PC-9 (cell line): ENCODE measurements around the gene CYTH2.

Experiments used
- EZH2 ChIP-seq: fragments of 200-600 bp; sonication (generic); IDR thresholded peaks from 2 replicates; pipeline ENCODE4 v1.8.0; 2017; ENCODE audit warnings: antibody characterized with exemption, low read depth
- TF ChIP-seq, protein P1 (sequence below): fragments of 200-600 bp; sonication (generic); conservative IDR thresholded peaks from 2 replicates; pipeline ENCODE4 v1.6.1; 2017; ENCODE audit warnings: mixed run types, antibody characterized with exemption, mild to moderate bottlenecking, moderate library complexity

DNA sequence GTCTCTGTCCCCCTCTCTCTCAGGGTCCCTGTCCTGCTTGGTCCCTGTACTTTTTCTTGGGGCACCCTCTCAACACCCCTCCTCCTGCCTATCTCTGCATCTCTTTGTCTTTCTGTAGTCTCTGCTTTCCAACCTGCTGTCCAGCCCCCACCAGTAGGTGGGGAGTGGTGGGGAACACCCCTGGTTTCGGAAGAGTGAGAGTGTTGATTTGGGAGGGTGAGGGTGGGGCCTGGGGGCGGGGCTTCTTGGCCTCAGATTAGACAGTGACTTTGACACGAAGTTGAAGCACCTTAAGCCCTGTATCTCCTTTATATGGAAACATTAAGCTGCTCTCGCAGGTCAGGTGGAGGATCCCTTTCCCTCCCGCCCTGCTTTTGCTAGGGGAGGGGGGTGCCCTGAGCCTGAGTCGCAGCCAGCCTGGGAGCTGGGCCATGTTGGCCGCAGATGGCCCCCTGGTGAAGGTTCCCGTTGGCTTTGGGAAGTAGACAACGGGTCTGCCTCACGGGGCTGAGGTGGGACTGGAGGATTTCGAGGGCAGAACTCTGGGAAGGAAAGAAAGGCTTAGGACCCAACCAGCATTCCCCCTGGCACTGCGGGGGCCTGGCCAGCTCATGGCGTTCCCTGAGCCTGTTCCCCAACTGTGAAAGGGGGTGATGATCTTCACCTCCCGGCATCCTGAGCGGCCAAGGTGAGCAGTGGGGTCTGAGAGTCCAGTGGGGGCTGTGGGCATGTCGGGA is 13.8 kb upstream of the CYTH2 start, which contains the start of gene KCNJ14:
- TF ChIP-seq, protein P1, sequence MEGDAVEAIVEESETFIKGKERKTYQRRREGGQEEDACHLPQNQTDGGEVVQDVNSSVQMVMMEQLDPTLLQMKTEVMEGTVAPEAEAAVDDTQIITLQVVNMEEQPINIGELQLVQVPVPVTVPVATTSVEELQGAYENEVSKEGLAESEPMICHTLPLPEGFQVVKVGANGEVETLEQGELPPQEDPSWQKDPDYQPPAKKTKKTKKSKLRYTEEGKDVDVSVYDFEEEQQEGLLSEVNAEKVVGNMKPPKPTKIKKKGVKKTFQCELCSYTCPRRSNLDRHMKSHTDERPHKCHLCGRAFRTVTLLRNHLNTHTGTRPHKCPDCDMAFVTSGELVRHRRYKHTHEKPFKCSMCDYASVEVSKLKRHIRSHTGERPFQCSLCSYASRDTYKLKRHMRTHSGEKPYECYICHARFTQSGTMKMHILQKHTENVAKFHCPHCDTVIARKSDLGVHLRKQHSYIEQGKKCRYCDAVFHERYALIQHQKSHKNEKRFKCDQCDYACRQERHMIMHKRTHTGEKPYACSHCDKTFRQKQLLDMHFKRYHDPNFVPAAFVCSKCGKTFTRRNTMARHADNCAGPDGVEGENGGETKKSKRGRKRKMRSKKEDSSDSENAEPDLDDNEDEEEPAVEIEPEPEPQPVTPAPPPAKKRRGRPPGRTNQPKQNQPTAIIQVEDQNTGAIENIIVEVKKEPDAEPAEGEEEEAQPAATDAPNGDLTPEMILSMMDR: no peak
- no peak for TF ChIP-seq EZH2
